HL-60/S4 treated with phorbol 12-myristate 13-acetate at 8.2 ng/mL for 4 days and 3 days (cell line): ENCODE results near the gene NUDT13.
"Not testable (repeated sequence)": the region's sequence is repeated elsewhere in the genome, so short reads cannot be mapped to it uniquely, and the experiment has no call there.

Source experiments
- in situ Hi-C: fragments of 300-500 bp; cut with MboI; formaldehyde crosslinking; loops from 2 replicates; pipeline ENCODE4 v1.15.0; 2022; ENCODE audit warnings: low sequenced_read_pairs

Gene NUDT13

GRCh38 chr10:73097305-73097670 lies 13.0 kb upstream of the NUDT13 start:
- in situ Hi-C loops, result no loop called here

GRCh38 chr10:73099141-73099540 lies 11.1 kb upstream of the NUDT13 start:
- in situ Hi-C loops, result no loop called here

- in situ Hi-C loops, result no loop called here
Measured at GRCh38 chr10:73106301-73106700, 4.0 kb upstream of the NUDT13 start.

- in situ Hi-C loops, result not testable (repeated sequence)
Measured at GRCh38 chr10:73109248-73109652, 1.0 kb upstream of the NUDT13 start.

GRCh38 chr10:73112032-73112431 lies 1.8 kb downstream of the NUDT13 start:
- in situ Hi-C loops, result not testable (repeated sequence)

GRCh38 chr10:73113551-73113950 lies 3.3 kb downstream of the NUDT13 start:
- in situ Hi-C loops, result no loop called here

GRCh38 chr10:73116017-73116416 lies 5.8 kb downstream of the NUDT13 start:
- in situ Hi-C loops, result no loop called here

GRCh38 chr10:73117976-73118743 lies 7.9 kb downstream of the NUDT13 start:
- in situ Hi-C loops, result no loop called here

- in situ Hi-C loops, result no loop called here
Measured at GRCh38 chr10:73119457-73119856, 9.2 kb downstream of the NUDT13 start.

GRCh38 chr10:73119952-73120351 lies 9.7 kb downstream of the NUDT13 start:
- in situ Hi-C loops, result no loop called here

GRCh38 chr10:73126343-73126742 lies 16.1 kb downstream of the NUDT13 start:
- in situ Hi-C loops, result no loop called here

- in situ Hi-C loops, result no loop called here
Measured at GRCh38 chr10:73131301-73131700, 21.0 kb downstream of the NUDT13 start.

GRCh38 chr10:73131913-73132686 lies 21.8 kb downstream of the NUDT13 start:
- in situ Hi-C loops, result no loop called here

GRCh38 chr10:73134727-73135126 lies 24.5 kb downstream of the NUDT13 start:
- in situ Hi-C loops, result no loop called here

- in situ Hi-C loops, result no loop called here
Measured at GRCh38 chr10:73136627-73137026, 26.4 kb downstream of the NUDT13 start.

GRCh38 chr10:73139251-73139650 lies 29.0 kb downstream of the NUDT13 start:
- in situ Hi-C loops, result no loop called here

GRCh38 chr10:73141603-73142002 lies 31.3 kb downstream of the NUDT13 start:
- in situ Hi-C loops, result no loop called here

- in situ Hi-C loops, result not testable (repeated sequence)
Measured at GRCh38 chr10:73150633-73151413, 40.6 kb downstream of the NUDT13 start.

- in situ Hi-C loops, result no loop called here
Measured at GRCh38 chr10:73152009-73152408, 41.8 kb downstream of the NUDT13 start.

- in situ Hi-C loops, result no loop called here
Measured at GRCh38 chr10:73156054-73156453, 45.8 kb downstream of the NUDT13 start.

- in situ Hi-C loops, result no loop called here
Measured at GRCh38 chr10:73159038-73159648, 48.9 kb downstream of the NUDT13 start.
